Stimulated activated CD4-positive, alpha-beta T cell treated with anti-CD3 and anti-CD28 coated beads, Interleukin-4, amount 100 ng/mL, for 24 hours (primary cell): ENCODE results near the gene COL24A1.
"Not testable (repeated sequence)": the region's sequence is repeated elsewhere in the genome, so short reads cannot be mapped to it uniquely, and the experiment has no call there.

Experiments used
- DNase-seq: peaks from one replicate; pipeline ENCODE4 v3.0.0-alpha.2; 2020

The COL24A1 gene

DNA sequence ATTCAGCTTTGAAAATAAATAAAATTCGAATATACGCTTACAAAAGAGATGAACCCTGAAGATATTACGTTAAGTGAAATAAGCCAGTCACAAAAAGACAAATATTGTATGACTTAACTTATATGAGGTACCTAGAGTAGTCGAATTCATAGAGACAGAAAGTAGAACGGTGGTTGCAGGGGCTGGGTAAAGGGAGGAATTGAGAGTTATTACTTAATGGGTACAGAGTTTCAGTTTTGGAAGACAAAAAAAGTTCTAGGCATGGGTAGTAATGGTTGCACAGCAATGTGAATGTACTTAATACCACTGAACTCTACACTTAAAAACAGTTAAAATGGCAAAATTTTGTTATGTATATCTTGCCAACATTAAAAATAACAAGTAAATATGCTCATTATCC lies 399.7 kb downstream of the COL24A1 start:
- DNase-seq: no peak

DNA sequence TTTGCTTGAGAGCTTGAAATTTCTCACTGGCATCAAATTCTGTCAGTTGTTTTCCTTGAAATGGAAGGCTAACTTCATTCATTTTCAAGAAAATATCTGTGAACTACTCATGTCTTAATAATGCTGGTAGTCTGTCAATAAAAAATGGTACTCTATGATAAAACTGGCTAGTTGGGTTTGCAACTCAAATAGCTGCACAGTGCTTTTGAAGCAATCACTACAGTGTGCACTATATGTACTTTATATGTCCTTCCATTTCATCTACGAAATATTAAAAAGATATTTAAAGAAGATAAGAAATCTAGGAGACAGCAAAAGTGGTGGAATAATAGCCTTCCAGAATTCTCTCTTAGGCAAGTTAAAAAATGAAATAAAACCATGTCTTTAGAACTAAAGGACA lies 408.5 kb downstream of the COL24A1 start:
- no peak for DNase-seq

DNA sequence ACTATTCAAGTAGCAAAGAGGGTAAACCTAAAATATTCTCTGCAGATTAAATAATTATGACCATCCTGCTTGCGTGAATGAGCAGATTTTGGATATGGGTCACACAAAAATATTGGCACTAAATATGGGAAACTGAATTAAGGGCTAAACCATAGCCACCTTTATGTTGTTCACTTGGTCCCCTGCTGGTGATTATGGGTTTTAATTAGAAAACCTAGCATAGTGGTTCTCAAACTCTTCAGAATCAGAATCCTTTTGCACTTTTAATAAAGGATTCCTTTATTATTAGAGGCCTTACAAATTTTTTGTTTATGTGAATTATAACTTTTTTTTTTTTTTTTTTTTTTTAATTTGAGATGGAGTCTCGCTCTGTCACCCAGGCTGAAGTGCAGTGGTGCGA lies 409.8 kb downstream of the COL24A1 start:
- DNase-seq: no peak

DNA sequence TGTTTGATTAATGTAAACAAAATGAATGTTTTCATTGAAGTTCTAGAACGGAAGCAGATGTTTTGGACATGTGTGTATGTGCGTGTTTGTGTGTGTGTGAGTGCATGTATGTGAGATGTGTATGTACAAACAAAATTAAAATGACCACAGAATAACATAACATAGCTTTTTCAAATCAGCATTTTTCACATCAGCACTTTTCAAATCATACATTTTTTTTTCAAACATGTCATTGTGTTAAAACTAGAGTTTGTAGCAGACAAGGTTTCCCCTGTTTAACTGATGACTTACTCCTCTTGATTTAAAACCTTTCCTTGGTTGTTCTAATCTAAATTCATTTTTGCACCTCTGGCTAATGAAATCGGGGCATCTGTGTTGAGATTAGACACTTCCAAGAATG lies 412.8 kb downstream of the COL24A1 start:
- DNase-seq: no peak

DNA sequence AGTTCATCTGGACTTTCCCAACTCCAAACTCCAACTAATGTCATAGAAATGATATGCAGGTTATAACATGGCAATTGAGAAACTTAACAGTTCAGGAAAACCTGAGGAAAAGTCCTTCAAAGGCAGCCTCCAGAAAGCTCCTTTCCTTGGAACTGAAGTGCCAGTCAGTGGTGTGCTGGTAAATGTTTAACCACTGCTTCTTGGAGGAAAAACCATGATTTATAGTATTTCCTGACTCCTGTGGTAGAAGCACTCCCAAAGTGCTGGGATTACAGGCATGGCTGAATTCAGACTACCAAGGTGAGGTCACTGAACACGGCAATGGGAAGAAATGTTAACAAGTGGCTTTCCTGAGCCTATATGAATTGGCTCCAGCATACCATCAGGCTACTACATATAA lies 421.6 kb downstream of the COL24A1 start:
- no peak for DNase-seq

DNA sequence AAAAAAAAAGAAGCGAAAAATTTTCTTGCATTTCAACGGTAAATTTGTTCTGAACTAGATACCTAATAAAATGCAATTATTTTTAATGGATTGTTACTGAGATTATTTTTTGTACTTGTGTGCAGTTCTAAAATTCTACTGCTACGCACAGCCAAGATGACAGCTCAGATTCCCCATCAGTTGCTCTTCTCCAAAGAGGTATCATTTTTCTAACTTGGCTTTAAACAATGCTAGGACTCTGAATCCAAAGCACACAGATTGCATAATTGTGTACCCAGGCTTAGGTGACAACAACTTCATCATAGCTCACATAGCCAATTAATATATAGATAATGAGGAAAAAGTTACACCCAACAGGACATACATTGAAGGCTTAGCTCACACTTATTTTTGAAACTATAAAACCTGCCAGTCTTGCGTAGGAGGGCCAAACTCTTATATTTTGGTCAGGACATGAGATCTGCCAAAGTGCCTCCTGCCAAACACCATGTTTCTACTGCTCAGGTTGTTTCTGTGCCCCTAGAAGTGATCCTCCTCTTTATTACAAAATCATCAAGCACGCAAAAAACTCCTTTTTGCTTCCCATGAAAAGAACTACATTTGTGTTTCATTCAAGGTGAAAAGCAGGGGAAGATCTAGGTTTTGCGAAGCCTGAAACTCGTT lies 437.8 kb downstream of the COL24A1 start:
- no peak for DNase-seq

DNA sequence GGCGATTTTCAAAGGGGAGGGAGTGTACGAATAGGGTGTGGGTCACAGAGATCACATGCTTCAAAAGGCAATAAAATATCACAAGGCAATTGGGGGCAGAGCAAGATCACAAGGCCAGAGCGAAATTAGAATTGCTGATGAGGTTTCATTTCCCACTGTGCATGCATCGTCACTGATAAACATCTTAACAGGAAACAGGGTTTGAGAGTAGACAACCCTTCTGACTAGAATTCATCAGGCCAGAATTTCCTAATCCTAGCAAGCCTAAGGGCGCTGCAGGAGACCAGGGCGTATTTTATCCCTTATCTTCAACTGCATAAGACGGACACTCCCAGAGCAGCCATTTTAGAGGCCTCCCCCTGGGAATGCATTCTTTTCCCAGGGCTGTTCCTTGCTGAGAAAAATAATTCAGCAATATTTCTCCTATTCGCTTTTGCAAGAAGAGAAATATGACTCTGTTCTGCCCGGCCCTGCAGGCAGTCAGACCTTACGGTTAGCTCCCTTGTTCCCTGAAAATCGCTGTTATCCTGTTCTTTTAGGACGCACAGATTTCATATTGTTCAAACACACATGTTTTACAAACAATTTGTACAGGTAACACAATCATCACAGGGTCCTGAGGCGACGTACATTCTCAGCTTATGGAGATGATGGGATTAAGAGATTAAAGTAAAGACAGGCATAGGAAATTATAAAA lies 442.0 kb downstream of the COL24A1 start:
- not testable (repeated sequence) for DNase-seq

DNA sequence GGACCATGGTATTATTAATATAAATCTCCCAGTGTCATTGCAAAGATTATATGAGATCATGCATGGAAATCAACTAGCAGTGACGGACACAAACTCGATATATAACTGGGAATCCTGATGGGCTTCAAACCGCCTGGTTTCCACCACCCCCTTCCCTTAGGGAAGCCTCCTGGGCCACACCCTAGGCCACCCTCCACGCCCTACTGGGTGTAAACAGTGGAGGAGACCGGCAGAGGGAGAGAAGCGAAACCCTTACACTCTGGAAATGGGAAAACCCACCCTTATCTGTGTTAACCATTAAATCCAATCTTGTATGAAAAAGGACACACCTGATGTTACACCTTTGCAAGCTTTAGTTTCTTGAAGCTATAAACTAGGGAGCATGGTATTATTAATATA lies 447.7 kb downstream of the COL24A1 start:
- no peak for DNase-seq

DNA sequence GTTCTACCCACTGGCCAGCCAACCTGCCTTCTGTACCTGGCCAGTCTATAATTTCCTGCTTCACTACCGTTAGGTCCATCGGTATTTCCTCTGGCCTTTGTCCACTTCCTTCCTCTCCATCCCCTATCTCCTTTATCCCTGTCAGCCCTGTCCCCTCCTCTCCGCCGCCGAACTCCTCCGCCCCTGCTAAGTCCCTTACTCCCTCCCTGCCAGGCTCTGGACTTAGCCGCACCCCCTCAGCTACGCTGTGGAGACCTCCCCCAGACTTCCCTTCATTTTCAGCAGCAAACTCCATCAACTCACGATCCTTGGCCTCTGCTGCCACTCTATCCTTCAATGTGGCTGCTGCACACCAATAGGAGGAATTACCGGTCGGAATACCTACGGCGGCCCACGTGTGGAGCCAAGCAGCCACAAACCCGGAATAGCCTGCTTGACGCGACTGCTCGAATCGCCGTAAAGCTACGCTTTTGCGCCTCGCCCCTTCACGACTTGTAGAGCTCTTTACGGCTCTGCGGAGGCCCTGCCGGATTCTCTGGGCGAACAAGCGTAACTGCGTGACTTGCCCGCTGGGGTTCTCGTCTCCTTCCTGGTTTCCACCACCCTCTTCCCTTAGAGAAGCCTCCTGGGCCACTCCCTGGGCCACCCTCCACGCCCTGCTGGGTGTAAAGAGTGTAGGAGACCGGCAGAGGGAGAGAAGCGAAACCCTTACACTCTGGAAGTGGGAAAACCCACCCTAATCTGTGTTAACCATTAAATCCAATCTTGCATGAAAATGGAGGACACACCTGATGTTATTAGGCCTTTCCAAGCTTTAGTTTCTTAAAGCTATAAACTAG lies 448.4 kb downstream of the COL24A1 start, which contains the start of gene ZNHIT6:
Gene ZNHIT6 (minus strand): TSS at position 444 of the 839 bp plus-strand sequence. CDS start 149 bp downstream, at position 295.
- DNase-seq: peak; percentile 90

DNA sequence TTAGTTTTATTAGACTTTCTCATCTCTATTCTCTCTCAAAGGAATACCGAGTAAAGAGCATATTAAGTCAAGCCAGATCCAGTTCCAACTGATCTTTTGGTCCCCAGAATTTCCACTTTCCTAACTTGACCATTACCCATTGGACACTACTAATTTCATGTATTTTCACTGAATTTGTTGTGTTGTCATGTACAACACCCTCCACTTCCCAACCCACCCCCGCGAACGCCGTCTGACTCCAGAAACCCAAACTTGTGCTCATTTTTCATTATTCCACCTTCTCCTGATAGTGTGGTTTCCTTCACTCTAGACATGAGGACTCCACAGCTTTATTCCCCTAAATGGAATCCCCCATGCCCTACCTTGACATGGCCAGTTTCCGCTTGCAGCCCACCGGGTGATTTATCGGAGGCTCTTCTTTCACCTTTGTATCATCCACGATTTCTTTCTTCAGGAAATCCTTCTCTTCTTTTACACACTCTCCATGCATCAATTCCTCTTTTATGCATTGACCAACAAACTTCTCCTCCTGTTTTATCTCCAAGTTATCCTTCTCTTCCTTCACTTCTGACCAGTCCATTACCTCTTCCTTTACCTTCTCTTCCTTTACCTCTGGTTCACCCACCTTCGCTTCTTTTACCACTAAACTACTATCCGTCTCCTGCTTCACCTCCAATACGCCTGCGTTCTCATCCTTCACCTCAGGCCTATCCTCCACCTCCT lies 449.1 kb downstream of the COL24A1 start:
- no peak for DNase-seq

DNA sequence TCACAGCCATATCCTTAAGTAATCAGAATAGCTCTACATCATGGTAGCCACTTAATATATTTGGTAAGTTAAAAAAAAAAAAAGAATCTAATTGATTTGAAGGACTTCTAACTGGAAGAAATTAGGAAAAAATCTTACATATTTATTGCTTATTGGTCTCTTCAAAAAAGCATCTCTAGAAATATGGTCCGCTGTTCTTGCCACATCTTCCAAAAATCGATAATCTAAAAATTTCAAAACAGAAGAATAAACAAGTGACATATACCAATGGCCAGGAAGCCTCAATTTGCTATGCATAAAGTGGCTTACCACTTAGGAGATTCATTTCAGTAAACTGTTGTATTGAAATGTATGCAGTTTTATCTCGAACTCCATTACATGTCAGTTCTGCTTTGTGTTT lies 450.6 kb downstream of the COL24A1 start:
- no peak for DNase-seq

DNA sequence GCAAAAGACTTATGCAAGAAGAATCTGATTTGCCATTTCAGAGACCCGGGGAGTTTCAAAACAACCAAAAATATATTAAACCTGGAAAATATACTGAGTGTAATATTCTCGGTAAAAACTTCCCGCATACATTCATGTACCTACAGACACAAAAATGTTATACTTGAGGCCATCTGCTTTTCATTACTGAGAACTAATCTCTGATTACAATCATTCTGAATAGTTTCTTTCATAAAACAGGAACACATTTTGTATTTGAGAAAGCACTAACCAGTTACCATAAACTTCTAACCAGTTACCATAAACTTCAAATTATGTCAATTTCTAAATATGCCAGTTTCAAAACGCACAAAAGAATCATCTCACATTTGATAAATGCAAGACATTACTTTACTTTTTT lies 456.1 kb downstream of the COL24A1 start:
- DNase-seq: no peak

DNA sequence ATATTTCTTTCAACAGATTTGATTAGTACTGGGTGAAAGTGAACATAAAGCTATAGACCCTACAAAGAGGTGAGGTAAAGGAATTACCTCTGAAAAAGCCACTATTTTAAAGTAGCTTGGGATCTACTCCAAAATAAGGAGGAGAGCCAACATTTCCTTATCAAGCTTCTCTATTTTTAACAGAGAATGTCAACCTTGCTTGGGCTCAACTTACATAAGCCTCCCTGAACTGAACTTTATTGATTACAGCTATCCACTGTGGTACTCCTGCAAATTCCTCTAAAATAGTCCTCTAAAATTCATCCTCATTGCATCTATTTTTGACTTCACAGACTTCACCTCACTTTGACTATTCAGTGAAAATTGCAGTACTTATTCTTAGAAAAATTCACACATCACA lies 458.7 kb downstream of the COL24A1 start:
- no peak for DNase-seq

DNA sequence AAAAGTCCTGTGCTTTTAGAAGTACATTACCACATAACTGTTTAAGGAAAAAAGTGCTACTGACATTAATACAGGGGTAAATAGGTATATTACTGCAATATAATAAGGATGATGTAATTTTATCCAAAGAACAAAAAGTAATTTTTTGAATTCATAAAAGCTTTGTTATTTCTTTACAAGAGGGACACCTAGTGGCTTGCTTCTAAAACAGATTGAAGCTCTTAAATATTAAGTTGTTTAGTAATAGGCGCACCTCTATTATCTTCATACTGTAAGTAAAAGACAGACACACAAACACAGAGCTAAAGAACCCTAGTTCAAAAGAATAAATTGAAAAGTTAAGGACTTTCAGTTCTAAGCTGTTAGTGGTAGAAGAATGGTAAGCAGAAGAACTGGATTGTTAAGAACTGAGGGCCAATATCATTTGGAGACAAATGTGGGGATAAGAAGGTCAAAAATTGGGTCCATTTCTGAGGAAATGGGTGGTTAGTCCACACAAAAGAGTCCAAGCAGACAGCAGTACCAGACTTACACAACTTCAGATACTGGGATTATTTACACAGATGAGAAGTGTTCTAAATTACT lies 463.8 kb downstream of the COL24A1 start:
- DNase-seq: no peak

DNA sequence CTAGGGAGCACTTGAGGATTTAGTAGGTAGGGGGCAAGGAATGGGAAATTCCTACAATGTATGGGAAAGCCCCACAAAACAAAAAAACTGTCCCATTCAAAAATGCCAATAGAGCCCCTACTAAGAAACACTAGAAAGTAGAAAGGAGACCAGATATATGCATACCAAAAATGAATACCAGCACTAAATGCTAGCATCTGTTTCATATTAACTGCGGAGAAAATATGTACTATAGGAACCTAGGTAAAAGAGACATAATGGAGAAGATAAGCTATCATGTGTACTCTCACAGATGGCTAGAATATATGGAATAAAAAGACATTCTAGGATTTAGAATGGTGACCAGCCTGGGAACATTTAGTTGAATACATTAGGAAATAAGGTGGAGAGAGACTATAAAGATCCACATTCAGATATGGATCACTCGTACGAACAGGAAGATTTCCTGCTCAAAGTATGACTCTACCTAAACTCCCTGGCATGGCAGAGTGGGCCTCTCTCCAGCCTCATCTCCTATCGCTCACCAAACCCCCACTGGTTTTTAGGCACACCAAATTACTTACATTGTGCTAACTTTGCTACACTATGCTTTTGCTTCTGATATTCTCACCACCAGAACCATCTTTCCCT lies 466.7 kb downstream of the COL24A1 start:
- no peak for DNase-seq

DNA sequence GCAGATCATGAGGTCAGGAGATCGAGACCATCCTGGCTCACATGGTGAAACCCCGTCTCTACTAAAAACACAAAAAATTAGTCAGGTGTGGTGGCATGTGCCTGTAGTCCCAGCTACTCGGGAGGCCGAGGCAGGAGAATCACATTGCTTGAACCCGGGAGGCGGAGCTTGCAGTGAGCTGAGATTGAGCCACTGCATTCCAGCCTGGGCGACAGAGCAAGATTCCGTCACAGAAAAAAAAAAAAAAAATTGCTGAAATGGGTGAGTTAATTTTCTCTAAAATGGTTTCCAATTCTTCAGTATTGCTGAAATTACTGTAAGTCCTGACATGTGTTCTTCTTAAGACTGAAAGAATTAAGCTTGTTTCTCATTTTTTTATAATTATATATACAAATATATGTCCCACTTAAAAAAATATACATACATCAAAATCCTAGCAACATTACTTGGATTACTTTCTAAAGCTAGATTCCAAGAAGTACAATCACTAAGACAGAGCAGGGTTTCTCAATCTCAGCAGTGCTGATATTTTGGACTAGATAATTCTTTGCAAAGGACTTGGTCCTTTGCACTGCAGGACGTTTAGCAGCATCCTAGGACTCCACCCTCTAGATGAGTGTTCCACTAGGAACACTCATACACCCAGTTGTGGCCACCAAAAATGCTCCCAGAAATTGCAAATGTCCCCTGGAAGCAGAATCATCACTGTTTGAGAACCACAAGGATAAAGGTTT lies 473.1 kb downstream of the COL24A1 start:
- no peak for DNase-seq

DNA sequence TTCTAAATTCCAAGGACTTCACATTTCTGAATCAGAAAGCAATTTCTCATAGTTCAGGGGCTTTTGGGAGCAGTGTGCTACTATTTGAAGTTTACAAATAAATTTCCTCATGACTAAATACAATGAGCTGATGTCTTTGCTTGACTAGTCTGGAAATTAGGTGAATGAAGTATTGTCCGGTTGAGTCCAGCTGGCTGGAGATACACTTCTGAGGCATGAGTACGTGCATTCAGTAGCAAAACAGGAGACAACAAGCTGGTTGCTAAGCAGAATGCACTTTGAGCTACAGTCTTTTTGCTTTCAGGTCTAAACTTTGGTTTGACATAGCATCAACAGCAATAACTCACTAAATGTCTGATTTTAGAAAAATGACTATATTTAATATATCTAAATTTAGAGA lies 475.5 kb downstream of the COL24A1 start:
- no peak for DNase-seq
